ENCODE results near the gene MRPL24. TPM values are rescaled to one million over a fixed set of nuclear protein-coding genes. Genes with fewer than 3 reads are reported as not detected.

Gene MRPL24
- total RNA-seq, 2 experiments from 2014 or later = 40.3 to 43.8 TPM

Other genes starting within 250 kb of the MRPL24 start
- 10 to 100 TPM; 49.5 to 52.1 TPM for gene MEF2D, start 240.3 kb downstream of the MRPL24 start, total RNA-seq
- 10 to 100 TPM; 18.4 to 19.7 TPM for gene IQGAP3, start 168.5 kb downstream of the MRPL24 start, total RNA-seq
- gene TTC24, start 161.4 kb downstream of the MRPL24 start, total RNA-seq = under 1 TPM in 1 of 2 experiments, not detected in 1; 0.38 TPM
- 10 to 100 TPM; 45.3 to 46.1 TPM for gene NAXE, start 149.3 kb downstream of the MRPL24 start, total RNA-seq
- gene GPATCH4, start 139.6 kb downstream of the MRPL24 start, total RNA-seq = 10 to 100 TPM; 19.0 to 20.6 TPM
- not detected for gene HAPLN2, start 121.7 kb downstream of the MRPL24 start, total RNA-seq
- gene BCAN, start 99.0 kb downstream of the MRPL24 start, total RNA-seq = not detected
- not detected for gene NES, start 63.7 kb downstream of the MRPL24 start, total RNA-seq
- gene CRABP2, start 35.5 kb downstream of the MRPL24 start, total RNA-seq = 1 to 10 TPM in 1 of 2 experiments, under 1 TPM in 1; 0.58 to 1.2 TPM
- 10 to 100 TPM; 40.3 to 44.3 TPM for gene METTL25B, start 12.6 kb downstream of the MRPL24 start, total RNA-seq
- 10 to 100 TPM; 42.0 to 43.3 TPM for gene ISG20L2, start 12.3 kb downstream of the MRPL24 start, total RNA-seq
- gene HDGF, start 10.6 kb upstream of the MRPL24 start, total RNA-seq = 100 to 1,000 TPM; 222 to 229 TPM
- 10 to 100 TPM; 61.6 to 74.1 TPM for gene PRCC, start 26.4 kb upstream of the MRPL24 start, total RNA-seq
- 100 to 1,000 TPM; 192 to 193 TPM for gene SH2D2A, start 75.8 kb upstream of the MRPL24 start, total RNA-seq
- gene INSRR, start 118.0 kb upstream of the MRPL24 start, total RNA-seq = under 1 TPM; 0.08 to 0.13 TPM
- gene NTRK1, start 119.8 kb upstream of the MRPL24 start, total RNA-seq = 1 to 10 TPM; 1.6 to 1.8 TPM
- gene PEAR1, start 152.6 kb upstream of the MRPL24 start, total RNA-seq = under 1 TPM in 1 of 2 experiments, not detected in 1; 0.05 TPM
- not detected for gene LRRC71, start 179.5 kb upstream of the MRPL24 start, total RNA-seq

Data from activated CD4-positive, alpha-beta memory T cell treated with anti-CD3 and anti-CD28 coated beads, Interleukin-2, amount 10 ng/mL, durations not matched to agents 7 days and 5 days (primary cell).